HFF-Myc (cell line): ENCODE data around the gene FLCN.
"Not testable (repeated sequence)": the region's sequence is repeated elsewhere in the genome, so short reads cannot be mapped to it uniquely, and the experiment has no call there.

Experiments
- DNase-seq: peaks from one replicate; pipeline ENCODE4 v3.0.0-alpha.2; 2011; ENCODE audit warnings: low read depth; ENCODE audit errors: extremely low read depth
- H3K4me3 ChIP-seq: replicated peaks from 2 replicates; pipeline ENCODE4 v1.5.1; 2011; ENCODE audit warnings: low read depth, mild to moderate bottlenecking, control low read depth, low read length
- TF ChIP-seq, protein P1 (sequence below): IDR thresholded peaks from 2 replicates; pipeline ENCODE4 v1.5.1; 2012; ENCODE audit warnings: mild to moderate bottlenecking, low read depth, low read length, control low read depth; ENCODE audit errors: missing control alignments

The FLCN gene

GRCh38 chr17:17269926-17270773 lies 33.2 kb upstream of the FLCN start:
- TF ChIP-seq, protein P1, sequence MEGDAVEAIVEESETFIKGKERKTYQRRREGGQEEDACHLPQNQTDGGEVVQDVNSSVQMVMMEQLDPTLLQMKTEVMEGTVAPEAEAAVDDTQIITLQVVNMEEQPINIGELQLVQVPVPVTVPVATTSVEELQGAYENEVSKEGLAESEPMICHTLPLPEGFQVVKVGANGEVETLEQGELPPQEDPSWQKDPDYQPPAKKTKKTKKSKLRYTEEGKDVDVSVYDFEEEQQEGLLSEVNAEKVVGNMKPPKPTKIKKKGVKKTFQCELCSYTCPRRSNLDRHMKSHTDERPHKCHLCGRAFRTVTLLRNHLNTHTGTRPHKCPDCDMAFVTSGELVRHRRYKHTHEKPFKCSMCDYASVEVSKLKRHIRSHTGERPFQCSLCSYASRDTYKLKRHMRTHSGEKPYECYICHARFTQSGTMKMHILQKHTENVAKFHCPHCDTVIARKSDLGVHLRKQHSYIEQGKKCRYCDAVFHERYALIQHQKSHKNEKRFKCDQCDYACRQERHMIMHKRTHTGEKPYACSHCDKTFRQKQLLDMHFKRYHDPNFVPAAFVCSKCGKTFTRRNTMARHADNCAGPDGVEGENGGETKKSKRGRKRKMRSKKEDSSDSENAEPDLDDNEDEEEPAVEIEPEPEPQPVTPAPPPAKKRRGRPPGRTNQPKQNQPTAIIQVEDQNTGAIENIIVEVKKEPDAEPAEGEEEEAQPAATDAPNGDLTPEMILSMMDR: peak; percentile 40
- no peak overlapping the region for H3K4me3 ChIP-seq
- no peak for DNase-seq

- no peak overlapping the region for H3K4me3 ChIP-seq
- no peak for DNase-seq
- TF ChIP-seq, protein P1: no peak
Measured at GRCh38 chr17:17264430-17264829, 27.5 kb upstream of the FLCN start.

GRCh38 chr17:17258998-17259397 lies 22.0 kb upstream of the FLCN start:
- no peak for DNase-seq
- TF ChIP-seq, protein P1: no peak
- H3K4me3 ChIP-seq: no peak overlapping the region

DNA sequence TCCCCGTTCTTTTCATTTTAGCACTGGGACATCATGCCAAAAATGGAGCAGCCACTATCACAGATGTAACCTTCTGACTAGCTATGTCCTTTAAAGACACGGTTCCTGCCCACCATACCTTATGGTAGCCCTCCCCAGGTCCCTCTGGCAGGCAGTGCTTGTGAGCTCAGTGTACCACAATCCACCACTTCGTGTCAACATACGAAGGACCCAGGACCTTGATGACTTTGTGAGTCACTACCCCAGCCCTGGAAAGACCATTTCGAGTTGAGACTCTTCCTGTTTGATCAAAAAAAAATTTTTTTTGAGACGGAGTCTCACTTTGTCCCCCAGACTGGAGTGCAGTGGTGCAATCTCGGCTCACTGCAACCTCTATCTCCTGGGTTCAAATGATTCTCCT lies 21.0 kb upstream of the FLCN start:
- H3K4me3 ChIP-seq: no peak overlapping the region
- TF ChIP-seq, protein P1: no peak

GRCh38 chr17:17256316-17256715 lies 19.3 kb upstream of the FLCN start:
- TF ChIP-seq, protein P1: no peak
- DNase-seq: no peak
- no peak overlapping the region for H3K4me3 ChIP-seq

More for the DNA sequence above, 21.0 kb upstream of the FLCN start:
- DNase-seq: no peak

- DNase-seq, H3K4me3 ChIP-seq: not testable (repeated sequence)
Measured at GRCh38 chr17:17255689-17256088, 18.7 kb upstream of the FLCN start.

DNA sequence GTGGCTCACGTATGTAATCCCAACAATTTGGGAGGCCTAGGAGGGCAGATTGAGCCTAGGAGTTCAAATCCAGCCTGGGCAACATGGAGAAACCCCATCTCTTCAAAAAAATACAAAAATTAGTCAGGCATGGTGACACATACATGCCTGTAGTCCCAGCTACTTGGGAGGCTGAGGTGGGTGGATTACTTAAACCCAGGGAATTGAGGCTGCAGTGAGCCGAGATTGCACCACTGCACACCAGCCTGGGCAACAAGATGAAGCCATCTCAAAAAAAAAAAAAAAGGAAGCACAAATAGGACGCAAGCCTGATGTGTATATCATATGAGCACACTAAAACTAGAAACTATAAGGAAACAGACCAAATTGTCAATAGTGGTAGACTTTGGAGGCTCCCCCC lies 17.1 kb upstream of the FLCN start:
- no peak overlapping the region for H3K4me3 ChIP-seq
- no peak for DNase-seq
- TF ChIP-seq, protein P1: no peak
